GM23338 (cell line): ENCODE results near the gene IMMP2L.

Source experiments
- CTCF ChIP-seq, 2 experiments: fragments of 200-600 bp in 1 of 2; sonication (generic) in 1 of 2; conservative IDR thresholded peaks; 2 replicates each; pipeline versions ENCODE4 v1.5.1 to v1.6.1; 2016 to 2017; ENCODE audit warnings: antibody characterized with exemption in 2 of 2, low read depth in 2 of 2, mild to moderate bottlenecking in 2 of 2, moderate library complexity in 1 of 2
- REST ChIP-seq: IDR thresholded peaks from one replicate; pipeline ENCODE4 v1.6.1; 2018; ENCODE audit warnings: antibody characterized with exemption; ENCODE audit not compliant: unreplicated experiment

- TF ChIP-seq CTCF (conservative IDR thresholded peaks at IDR 0.05; ENCODE audit: low read depth in 2 of 2) (no peak), REST (no peak)
Measured at GRCh38 chr7:111363099-111363498, 199.2 kb downstream of the IMMP2L start.
